GM21390 (cell line): Measurements from ENCODE around the gene SHISAL1.

Source experiments
- ATAC-seq: cut with Tn5 transposase; IDR thresholded peaks from one replicate; pipeline ENCODE4 v1.9.1; 2021; ENCODE audit not compliant: unreplicated experiment

SHISAL1 gene

GRCh38 chr22:44280665-44281188 is 32.0 kb downstream of the SHISAL1 start:
- no peak for ATAC-seq

DNA sequence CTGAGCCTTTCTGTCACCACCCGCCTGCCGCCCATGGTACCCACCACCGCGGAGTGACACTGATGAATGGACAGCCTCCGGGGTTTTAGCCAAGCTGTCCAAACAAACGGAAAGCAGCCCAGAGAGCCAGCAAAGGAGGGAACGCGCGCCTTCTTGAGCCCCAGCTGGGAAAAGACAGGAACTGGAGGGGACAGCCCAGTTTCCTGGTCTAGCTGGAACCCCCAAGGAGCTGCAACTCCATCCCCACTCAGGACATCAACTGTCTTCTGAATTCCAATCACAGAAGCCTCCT is 33.7 kb downstream of the SHISAL1 start:
- no peak for ATAC-seq

DNA sequence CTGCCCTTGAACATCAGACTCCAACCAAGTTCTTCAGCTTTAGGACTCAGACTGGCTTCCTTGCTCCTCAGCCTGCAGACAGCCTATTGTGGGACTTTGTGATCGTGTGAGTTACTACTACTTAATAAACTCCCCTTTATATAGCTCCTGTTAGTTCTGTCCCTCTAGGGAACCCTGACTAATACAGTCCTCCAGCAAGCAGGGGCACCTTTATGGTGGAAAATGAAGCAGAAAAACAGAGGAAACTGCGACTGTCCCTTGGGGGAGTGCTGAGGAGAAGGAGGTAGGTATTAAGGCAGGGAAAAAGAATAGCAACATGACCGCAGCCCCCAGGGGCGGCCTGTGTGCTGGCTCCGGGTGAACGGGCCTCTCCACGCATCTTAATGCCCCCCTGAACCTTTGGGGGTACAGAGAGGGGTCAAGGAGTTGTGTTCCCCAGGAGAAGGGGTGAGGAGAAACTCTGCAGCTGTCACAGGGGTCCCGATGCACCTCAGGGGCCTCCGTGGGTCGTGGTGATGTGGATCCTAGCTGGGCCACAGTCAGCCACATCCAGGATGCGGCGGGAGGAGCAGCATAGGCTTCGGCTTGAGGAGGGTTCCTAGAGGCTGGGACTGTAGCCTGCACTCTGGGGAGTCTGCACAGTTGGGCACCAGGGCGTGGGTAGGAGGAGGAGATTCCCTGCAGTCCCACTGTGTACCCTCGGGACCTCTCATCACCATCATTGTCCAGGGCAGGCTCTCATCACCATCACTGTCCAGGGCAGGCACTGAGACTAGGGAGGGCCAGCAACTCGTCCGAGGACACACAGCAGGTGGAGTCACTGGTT is 34.3 kb downstream of the SHISAL1 start:
- no peak for ATAC-seq

GRCh38 chr22:44277386-44278135 is 35.2 kb downstream of the SHISAL1 start:
- ATAC-seq = no peak

DNA sequence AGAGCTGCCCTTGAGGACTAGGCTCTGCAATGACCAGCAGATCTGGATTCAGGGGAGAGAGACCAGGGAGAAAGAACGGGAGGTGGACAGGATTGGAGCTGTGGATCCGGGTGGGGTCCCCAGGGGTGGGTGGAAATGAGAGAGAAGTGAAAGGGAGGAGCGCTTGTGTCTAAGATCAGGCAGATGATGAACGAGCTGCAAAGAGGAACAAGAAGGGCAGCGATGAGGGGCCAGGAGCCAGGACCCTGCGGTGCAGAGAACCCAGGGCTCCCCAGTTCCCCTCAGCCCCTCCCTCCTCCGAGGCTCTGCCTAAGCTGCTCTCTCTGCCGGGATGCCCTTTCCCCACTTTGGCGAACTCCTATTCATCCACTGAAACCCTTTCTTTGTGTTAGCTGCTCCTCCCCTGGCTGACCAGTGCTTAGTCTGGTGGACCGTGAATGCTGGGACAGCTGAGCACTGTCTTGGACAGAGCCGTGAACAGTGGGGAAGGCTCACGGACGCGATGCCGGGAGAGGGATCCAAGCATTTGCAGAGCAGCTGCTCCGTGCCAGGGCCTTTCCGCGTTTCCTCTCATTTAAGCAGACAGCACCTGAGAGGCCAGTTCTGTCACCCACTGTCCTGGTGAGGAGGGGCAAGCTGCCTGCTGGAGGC is 35.9 kb downstream of the SHISAL1 start:
- ATAC-seq = no peak

- ATAC-seq = no peak
Observed at GRCh38 chr22:44276041-44276440, 36.7 kb downstream of the SHISAL1 start.

DNA sequence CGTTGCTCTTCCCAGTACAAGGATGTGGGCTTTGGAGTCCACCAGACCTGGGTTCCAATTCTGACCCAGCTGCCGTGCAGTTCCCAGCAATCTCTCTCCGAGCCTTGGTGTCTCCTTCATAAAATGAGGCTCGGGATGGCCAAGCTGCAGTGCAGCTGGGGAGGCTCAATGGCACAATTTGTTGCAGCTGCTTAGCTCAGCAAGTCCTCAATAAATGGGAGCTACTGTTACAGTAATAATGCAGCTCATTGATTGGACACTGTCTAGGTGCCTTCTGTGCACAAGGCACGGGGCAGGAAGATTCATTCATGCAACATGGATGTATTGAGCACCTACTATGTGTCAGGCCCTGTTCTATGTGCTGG is 37.1 kb downstream of the SHISAL1 start:
- ATAC-seq = no peak

DNA sequence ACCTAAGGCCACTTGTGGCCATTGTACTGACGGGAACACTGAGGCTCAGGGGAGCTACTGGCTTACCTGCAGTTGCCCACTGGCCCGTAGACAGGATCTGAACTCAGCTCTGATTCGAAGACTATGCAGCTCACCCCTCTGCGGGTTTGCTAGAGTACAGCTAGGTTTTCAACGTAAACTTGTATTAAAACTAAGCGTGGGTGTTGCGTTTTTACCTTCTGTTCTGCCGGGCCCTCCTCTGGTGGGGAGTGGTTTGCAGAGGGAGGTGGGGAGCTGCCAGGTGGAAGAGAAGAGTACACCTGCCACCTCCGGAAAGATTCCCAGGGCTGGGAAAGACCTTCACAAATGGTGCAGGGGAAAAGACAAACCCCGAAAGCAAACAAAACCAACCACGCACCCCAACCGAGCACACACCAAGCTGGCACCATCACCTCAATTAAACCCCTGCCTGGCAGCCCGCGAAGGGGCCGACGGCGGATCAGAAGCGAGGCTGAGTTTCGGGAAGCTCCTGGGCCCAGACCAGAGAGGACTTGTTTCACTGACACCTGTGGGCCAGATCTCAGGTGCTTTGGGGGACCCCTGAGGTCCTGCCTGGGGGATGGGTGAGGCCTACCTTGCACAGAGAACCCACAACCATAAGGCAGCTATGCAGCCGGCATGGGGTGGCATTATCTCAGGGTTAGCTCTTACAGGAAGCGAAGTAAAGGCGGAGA is 37.7 kb downstream of the SHISAL1 start:
- no peak for ATAC-seq

DNA sequence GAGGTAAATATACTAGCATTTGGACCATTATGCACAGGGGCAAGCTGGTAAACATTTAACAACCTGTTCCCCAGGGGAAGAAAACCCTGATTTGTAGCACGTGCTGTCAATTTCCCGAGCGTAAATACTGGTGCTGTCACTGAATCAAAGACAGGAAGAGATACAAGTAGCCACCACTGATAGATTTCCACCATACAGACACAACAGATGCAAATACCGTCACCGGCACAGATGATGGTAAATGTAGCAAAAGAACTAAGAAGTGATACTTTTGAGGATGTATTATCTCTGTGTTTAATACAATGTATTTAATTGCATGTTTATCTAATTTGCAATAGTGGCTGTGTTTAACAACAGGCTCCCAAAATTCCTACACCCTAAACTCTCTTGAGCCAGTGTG is 39.6 kb downstream of the SHISAL1 start:
- no peak for ATAC-seq

GRCh38 chr22:44272401-44272771 is 40.4 kb downstream of the SHISAL1 start:
- no peak for ATAC-seq

DNA sequence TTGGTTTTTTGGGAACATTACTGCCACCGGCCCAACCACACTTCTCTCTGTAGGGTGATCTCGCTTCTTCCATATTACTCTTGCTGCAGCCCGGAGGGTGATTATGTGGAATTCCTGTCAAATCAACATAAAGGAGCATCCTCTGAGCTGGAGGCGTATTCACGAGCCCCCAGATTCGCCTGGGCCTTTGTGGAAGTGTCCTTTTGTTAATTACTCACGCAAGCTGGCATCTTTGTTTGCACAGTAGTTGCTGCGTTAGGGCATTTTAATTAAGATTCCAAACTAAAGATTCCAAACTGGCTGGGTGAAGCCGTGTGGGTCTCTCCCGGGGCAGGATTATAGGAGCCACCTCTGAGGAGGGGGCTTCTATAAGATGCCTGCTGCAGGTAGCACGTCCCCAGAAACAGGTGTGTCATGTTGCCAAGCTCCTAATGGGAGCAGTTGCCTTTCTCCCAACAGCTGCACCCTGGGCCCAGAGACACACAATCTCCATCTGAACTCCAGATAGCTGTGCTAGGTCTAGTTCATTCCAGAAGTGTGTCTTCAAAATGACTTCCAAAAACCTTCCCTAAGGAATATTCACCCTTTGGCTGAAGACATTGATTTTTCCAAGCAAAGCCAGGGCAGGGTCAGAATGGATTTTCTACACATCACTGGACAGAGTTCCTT is 40.9 kb downstream of the SHISAL1 start:
- ATAC-seq = no peak

GRCh38 chr22:44271010-44271500 is 41.7 kb downstream of the SHISAL1 start:
- ATAC-seq = no peak

GRCh38 chr22:44270556-44270880 is 42.2 kb downstream of the SHISAL1 start:
- no peak for ATAC-seq

DNA sequence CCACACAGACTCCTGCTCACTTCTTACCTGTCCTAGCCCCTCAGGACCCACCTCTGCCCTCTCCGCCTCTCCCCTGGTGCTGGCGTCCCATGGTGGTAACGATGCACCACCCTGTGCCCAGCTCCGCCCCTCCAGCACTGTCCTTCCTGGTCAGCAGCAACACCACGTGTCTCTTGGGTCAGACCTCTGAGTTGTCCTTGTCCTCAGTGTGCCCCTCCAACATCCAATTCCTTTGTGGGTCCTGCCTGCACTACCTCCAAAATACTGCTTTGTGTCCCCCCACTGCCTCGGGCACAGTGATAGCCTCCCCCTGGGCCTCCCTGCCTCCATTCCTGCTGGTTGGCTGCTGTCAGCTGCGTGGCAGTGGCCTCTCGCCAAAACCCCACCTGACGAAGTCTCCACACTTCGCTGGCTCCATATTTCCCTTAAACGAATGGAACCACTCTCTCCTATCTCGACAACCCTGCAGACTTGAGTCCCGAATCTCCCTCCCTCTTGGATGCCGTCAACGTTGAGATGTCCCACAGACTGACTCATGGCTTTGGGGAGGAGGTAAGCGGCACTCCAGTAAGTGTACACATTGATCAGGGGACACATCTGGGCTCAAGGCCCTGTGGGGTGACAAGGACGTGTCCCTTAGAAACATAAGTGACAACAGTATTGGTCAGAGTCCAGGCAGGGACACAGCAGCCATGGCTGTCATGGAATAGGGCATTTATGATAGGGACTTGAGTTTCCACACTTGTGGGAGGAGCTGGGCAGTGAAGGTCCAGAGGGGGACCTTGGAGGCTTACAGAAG is 42.8 kb downstream of the SHISAL1 start:
- no peak for ATAC-seq

DNA sequence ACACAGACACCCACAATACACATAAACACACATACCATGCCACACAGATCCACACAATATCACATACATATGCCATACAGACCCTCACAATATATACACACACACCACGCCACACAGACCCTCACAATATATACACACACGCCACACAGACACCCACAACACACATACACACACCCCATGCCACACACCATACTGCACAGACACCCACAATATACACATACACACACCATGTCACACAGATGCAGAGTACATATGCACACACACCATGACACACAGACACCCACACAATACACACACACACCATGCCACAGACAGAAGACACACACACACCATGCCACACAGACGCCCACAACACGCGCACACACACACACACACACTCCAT is 43.6 kb downstream of the SHISAL1 start:
- no peak for ATAC-seq

DNA sequence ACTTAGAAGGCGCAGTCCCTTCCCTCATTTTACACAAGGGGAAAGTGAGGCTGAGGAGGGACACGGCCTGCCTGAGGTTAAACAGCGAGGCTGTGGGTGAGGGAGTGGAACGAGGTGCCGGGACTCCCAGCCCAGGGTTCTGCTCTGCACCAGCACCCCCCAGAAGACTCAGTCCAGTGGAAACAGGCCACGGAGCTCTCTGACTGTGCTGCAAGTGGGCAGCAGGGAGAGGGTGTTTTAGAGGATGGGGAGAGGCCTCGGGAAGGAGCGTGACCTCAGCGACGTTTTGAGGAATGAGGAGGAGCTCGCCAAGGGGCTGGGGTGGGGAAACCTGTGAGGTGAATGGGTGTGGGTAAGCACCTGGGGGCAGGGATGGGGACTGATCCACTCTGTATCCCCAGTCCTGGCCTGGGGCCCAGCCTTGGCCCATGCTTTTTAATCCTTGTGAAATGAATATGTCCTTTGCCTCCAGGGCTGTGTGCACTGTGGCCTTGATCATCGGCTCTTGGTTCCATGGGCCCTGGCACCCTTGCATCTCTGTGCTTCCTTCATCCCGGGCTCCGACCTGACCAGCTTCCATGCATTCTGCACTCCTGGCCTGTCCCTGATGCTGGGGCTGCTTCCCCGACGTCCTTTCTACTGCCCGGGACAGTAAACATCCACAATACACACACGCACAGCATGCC is 44.2 kb downstream of the SHISAL1 start:
- no peak for ATAC-seq

DNA sequence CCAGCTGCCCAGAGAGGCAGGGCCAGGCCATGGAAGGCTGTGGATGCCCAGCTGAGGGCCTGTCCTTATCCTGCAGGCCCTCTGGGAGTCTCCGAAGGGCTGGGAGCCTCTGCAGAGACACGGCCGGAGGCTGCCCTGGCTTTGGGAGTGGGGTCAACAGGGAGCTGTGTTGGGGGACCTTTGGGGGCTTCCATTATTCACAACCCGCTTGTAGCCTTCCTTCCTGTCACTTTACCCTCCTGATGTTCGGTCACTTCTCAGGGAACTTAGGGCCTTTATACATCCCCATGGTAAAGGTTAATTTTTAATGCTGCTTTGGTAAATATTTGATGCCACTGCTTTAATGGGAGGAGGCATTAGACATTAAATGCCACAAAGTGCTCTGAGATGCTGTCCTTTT is 44.9 kb downstream of the SHISAL1 start:
- no peak for ATAC-seq

- ATAC-seq = no peak
Observed at GRCh38 chr22:44266796-44267760, 45.7 kb downstream of the SHISAL1 start.
